NCI-H1436 (cell line): ENCODE data around the gene MYH9.
A peak's percentile ranks its signal among the peaks of the same experiment; 100 is the strongest.

ENCODE experiments used
- DNase-seq: peaks from one replicate; lab custom pipeline; 2025; lab: John Stamatoyannopoulos, UW

Gene MYH9

GRCh38 chr22:36245805-36246356 is 141.9 kb downstream of the MYH9 start:
- DNase-seq, result no peak

GRCh38 chr22:36244522-36245391 is 143.0 kb downstream of the MYH9 start:
- no peak for DNase-seq

- no peak for DNase-seq
Observed at GRCh38 chr22:36243986-36244385, 143.8 kb downstream of the MYH9 start.

- peak; percentile 77 for DNase-seq
Observed at GRCh38 chr22:36239401-36240171, 148.2 kb downstream of the MYH9 start, which contains the start of gene APOL2. TSS of gene APOL2 (minus strand) at chr22:36239527. CDS start at chr22:36233162, 6,365 bp downstream.

- no peak for DNase-seq
Observed at GRCh38 chr22:36239150-36239400, 148.7 kb downstream of the MYH9 start.

GRCh38 chr22:36238373-36239149 is 149.2 kb downstream of the MYH9 start:
- DNase-seq, result peak; percentile 17

GRCh38 chr22:36237462-36238372 is 150.1 kb downstream of the MYH9 start:
- DNase-seq, result no peak

GRCh38 chr22:36236388-36237319 is 151.1 kb downstream of the MYH9 start:
- no peak for DNase-seq

GRCh38 chr22:36235585-36235984 is 152.2 kb downstream of the MYH9 start:
- no peak for DNase-seq

GRCh38 chr22:36234919-36235318 is 152.8 kb downstream of the MYH9 start:
- DNase-seq, result no peak

GRCh38 chr22:36234213-36234612 is 153.6 kb downstream of the MYH9 start:
- no peak for DNase-seq

GRCh38 chr22:36233796-36234195 is 154.0 kb downstream of the MYH9 start:
- no peak for DNase-seq

- no peak for DNase-seq
Observed at GRCh38 chr22:36232715-36233401, 154.9 kb downstream of the MYH9 start.
